Measurements from ENCODE around the gene LYPD6. TPM values are rescaled to one million over a fixed set of nuclear protein-coding genes. Genes with fewer than 3 reads are reported as not detected.

The LYPD6 gene, protein sequence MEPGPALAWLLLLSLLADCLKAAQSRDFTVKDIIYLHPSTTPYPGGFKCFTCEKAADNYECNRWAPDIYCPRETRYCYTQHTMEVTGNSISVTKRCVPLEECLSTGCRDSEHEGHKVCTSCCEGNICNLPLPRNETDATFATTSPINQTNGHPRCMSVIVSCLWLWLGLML
- 1 to 10 TPM in 3 of 4 donors, under 1 TPM in 1; 0.83 to 1.4 (median 1.1) TPM for total RNA-seq

- TF ChIP-seq, protein P1, sequence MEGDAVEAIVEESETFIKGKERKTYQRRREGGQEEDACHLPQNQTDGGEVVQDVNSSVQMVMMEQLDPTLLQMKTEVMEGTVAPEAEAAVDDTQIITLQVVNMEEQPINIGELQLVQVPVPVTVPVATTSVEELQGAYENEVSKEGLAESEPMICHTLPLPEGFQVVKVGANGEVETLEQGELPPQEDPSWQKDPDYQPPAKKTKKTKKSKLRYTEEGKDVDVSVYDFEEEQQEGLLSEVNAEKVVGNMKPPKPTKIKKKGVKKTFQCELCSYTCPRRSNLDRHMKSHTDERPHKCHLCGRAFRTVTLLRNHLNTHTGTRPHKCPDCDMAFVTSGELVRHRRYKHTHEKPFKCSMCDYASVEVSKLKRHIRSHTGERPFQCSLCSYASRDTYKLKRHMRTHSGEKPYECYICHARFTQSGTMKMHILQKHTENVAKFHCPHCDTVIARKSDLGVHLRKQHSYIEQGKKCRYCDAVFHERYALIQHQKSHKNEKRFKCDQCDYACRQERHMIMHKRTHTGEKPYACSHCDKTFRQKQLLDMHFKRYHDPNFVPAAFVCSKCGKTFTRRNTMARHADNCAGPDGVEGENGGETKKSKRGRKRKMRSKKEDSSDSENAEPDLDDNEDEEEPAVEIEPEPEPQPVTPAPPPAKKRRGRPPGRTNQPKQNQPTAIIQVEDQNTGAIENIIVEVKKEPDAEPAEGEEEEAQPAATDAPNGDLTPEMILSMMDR (IDR thresholded peaks at IDR 0.05): no peak
- TF ChIP-seq POLR2AphosphoS5 (IDR thresholded peaks at IDR 0.05) (peak; percentile 22 to 25), EP300 (IDR thresholded peaks at IDR 0.05) (no peak), POLR2A (IDR thresholded peaks at IDR 0.05; ENCODE audit: low read depth) (no peak)
- WGBS: 1% methylated on average over 58 of the region's 96 CpGs
- peaks cover 5 to 21% (median 18%) of the 10 kb centered on the region in 4 donors for H3K4me1 ChIP-seq
- peak within 1 kb of the TSS; percentile 61 to 83 (median 74) for H3K4me3 ChIP-seq
- H3K36me3 ChIP-seq: no peaks in the 10 kb centered on the region
- DNase-seq (ENCODE audit: extremely low spot score): no peak
- H3K27ac ChIP-seq (replicated peaks in 1 of 4): peak within 1 kb of the TSS; percentile 37 to 68 (median 60)
- intact Hi-C loops (cut with DNase I): no loop called here
- no peaks in the 10 kb centered on the region for H3K9me3 ChIP-seq
- peaks cover 0 to 21% (median 0%) of the 10 kb centered on the region in 4 donors for H3K27me3 ChIP-seq
Measured at GRCh38 chr2:149330127-149331022, at the start of gene LYPD6. LYPD6 (plus strand) TSS chr2:149330587; CDS start chr2:149437709, 107,122 bp downstream.

DNA sequence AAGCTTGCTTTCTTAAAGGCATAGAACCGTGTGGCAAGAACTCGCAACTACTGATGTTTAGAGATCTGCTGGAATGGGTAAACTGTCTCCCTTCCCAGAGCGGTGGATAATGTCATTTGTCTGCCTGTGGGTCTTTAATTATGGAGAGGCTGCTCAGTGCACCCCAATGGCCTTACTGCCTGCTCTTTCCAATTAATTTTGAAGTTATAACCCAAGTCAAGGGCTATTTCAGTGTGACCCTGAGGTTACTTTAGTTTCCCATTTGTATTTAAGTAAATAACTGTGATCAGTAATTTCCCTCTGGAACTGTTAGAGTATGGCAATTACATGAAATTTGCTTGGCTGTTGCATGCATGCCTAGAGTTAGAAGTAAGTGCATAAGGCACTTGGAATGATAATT is 48.9 kb upstream of the LYPD6 start:
- Histone ChIP-seq H3K27ac (replicated peaks in 1 of 4) (no peak overlapping the region), H3K36me3 (no peaks in the 10 kb centered on the region), H3K4me1 (no peaks in the 10 kb centered on the region), H3K27me3 (no peaks in the 10 kb centered on the region), H3K9me3 (no peaks in the 10 kb centered on the region), H3K4me3 (no peak overlapping the region)
- WGBS: 80% methylated on average over 3 of the region's 3 CpGs
- intact Hi-C loops (cut with DNase I): no loop called here
- no peak for DNase-seq (ENCODE audit: extremely low spot score)
- no peak for TF ChIP-seq POLR2AphosphoS5 (IDR thresholded peaks at IDR 0.05)
- no peak for TF ChIP-seq POLR2A (IDR thresholded peaks at IDR 0.05; ENCODE audit: low read depth)
- TF ChIP-seq EP300 (IDR thresholded peaks at IDR 0.05): no peak
- TF ChIP-seq, protein P1 (IDR thresholded peaks at IDR 0.05): no peak

- no peaks in the 10 kb centered on the region for H3K4me1 ChIP-seq
- H3K9me3 ChIP-seq: no peaks in the 10 kb centered on the region
- no peak overlapping the region for H3K4me3 ChIP-seq
- intact Hi-C loops (cut with DNase I): no loop called here
- TF ChIP-seq POLR2AphosphoS5 (IDR thresholded peaks at IDR 0.05): no peak
- TF ChIP-seq, protein P1 (IDR thresholded peaks at IDR 0.05): no peak
- no peaks in the 10 kb centered on the region for H3K36me3 ChIP-seq
- DNase-seq (ENCODE audit: extremely low spot score): no peak
- H3K27ac ChIP-seq (replicated peaks in 1 of 4): no peak overlapping the region
- no peaks in the 10 kb centered on the region for H3K27me3 ChIP-seq
- WGBS: 93% methylated on average over 2 of the region's 2 CpGs
Measured at GRCh38 chr2:149290662-149291061, 39.7 kb upstream of the LYPD6 start.

- Histone ChIP-seq H3K4me1 (no peaks in the 10 kb centered on the region), H3K36me3 (no peaks in the 10 kb centered on the region), H3K27ac (replicated peaks in 1 of 4) (no peak overlapping the region), H3K4me3 (no peak overlapping the region), H3K9me3 (no peaks in the 10 kb centered on the region), H3K27me3 (no peaks in the 10 kb centered on the region)
- DNase-seq (ENCODE audit: extremely low spot score): no peak
- intact Hi-C loops (cut with DNase I): no loop called here
- TF ChIP-seq, protein P1 (IDR thresholded peaks at IDR 0.05): no peak
- TF ChIP-seq EP300 (IDR thresholded peaks at IDR 0.05) (no peak), POLR2AphosphoS5 (IDR thresholded peaks at IDR 0.05) (no peak), POLR2A (IDR thresholded peaks at IDR 0.05; ENCODE audit: low read depth) (no peak)
Measured at GRCh38 chr2:149291881-149292280, 38.5 kb upstream of the LYPD6 start.

Measured in esophagus muscularis mucosa (tissue), 4 donors.